HG02938 (cell line): ENCODE data around the gene METTL24.
"Not testable (repeated sequence)": the region's sequence is repeated elsewhere in the genome, so short reads cannot be mapped to it uniquely, and the experiment has no call there.

Source experiments
- ATAC-seq: cut with Tn5 transposase; IDR thresholded peaks from one replicate; pipeline ENCODE4 v1.9.1; 2021; ENCODE audit warnings: mild to moderate bottlenecking, moderate library complexity; ENCODE audit not compliant: unreplicated experiment

METTL24 gene

DNA sequence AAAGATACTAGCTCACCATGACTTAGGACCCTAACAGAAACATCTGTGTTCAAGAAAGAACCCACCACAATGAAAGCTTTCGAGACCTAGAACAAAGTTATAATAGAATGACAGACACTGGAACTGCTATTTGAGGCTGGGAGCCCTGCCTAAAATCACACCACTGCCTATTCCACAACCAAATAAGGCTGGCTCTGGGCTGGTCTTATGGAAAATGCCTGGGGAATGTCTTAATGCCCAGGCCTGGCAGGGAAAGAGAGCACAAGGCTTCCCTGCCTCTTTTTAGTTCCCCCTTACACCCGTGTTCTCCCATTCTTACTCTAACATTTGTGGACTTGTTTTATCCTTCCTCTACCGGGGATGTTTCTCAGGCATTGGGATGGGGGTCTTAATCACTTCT is 5.6 kb upstream of the METTL24 start:
- ATAC-seq, result no peak

GRCh38 chr6:110360676-110361075 is 2.5 kb upstream of the METTL24 start:
- no peak for ATAC-seq

DNA sequence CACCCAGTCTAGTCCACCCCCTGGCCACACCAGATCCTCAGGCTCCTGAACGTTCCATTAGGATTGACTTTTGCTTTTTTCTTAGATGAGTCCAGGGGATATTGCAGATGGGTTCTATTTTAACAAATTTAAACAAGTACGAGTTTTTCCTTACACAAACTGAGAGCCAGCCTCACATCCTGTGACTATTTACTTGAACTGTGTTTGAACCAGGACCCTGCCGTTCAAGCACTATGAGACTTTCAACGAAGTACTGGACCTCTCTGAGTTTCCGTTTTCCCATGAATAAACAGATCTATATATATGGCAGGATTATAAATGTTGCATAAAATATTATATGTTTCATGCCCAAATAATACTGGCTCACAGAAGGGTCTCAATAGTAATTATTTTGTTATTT is 1.4 kb upstream of the METTL24 start:
- no peak for ATAC-seq

DNA sequence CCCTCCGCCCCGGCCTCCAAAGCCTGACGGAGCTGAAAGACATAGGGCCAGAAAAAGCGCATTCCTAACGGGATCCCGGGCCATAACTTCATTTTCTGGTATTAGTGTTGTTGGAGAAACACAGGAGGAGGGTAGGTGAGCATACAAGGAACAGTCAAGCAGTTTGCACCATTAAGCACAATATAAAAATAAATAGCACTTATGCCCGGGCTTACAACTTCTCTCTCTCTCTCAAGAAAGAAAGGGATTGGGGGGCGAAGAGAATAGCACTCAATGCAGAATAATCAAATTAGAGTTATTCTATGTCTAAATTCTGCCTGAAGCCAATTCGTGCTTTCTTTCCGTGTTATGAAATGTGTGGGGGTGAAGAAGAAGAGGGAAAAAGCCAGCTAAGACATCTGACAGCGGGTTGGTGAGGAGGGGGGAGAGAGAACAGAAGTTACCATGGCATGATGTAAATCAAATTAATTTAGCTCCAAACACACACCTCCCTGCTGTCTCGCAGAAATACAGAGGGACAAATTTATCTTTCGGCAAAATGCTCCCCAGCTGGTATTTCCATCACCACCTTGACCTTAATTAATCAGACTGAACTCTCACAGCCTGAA is 508 bp upstream of the METTL24 start:
- ATAC-seq, result no peak

DNA sequence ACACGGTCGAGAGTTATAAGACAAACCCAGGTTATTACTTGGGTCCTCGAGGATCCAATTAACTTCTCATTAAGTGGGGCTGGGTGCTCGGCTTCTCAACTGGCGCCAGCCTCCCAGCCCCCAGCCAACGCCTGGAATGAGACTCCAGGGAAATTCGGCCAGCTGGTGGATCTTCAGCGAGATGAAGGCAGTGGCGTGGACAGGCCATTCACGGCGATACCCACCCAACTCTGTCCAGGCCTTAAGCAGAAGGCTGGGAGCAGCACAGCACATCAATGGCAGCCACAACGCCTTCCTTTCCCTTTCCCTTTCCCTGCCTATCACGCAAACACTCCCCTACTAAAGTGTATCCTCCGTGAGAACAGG is 868 bp downstream of the METTL24 start:
- no peak for ATAC-seq

- no peak for ATAC-seq
Observed at GRCh38 chr6:110356778-110357177, 1.4 kb downstream of the METTL24 start.

- no peak for ATAC-seq
Observed at GRCh38 chr6:110355727-110356126, 2.4 kb downstream of the METTL24 start.

DNA sequence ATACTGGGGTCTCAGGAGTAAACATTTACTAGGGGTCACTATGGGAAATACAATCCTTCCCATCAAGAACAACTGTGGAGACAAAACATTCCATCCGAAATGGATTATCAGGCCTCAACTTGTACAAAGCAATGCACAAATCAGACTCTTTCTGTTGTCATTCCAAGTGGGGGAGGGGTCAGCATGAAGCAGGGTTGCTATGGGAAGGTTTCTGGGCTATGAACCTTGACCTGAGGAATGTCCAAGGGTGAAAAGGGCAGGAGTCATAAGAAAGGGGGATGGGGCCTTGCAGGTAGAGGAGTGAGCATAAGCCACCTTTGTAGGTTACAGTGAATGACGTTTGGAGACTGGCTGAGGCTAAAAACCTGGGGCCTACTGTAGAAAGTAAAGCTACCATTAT is 3.1 kb downstream of the METTL24 start:
- ATAC-seq, result no peak

GRCh38 chr6:110354153-110354552 is 4.0 kb downstream of the METTL24 start:
- ATAC-seq, result no peak

DNA sequence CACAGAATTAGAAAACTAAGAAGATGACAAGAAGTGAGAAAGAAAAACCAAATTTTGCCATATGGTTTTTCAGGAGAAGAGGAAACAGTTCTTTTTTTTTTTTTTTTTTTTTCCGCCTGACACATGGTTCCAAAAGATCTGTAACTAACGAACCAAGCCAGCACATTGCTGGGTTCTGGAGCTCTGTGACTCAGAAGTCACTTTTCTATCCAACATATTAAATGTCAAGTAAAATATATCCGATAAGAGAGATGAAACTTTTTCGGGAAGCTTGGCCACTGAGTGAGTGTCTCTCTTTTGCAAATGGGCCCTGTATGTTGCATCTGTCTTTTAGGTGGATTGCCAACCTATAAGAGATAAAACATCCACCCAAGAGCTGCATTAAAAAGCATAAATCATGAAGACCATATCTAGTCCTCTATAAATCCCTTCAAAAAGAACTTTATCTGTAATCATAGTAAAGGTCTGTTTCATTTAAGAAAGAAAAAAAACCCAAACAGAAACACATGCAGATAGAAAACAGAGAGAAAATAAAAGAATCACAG is 4.6 kb downstream of the METTL24 start:
- no peak for ATAC-seq

DNA sequence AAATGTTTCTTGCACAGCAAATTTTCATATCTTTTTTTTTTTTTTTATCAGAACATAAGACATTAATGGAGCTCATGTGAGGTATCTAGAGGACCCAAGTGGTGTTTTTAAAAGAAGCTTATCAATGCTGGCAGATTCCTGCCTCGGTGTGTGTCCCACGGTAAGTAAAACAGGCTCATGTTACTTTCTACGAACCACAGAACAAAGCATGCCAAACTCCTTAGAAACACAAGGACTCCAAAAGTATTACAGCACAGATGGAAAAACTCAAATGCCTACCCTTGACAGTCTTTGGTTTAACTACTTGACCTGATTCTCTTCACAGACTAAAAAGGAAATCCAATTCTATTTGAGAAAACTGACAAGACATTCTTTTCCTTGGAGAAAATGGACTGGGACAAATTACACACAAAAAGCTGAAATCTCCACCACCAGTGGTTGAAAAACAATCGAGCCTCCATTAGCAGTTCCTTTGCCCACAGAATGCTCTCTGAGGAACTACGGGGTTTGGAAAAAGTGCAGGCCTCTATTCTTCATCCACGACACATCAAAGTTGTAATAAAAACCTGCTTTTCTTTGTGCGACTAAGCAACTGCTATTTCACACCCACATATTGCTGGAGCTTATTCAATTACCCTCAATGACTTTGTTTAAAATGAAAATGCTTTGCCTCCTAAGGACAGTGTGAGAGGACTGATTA is 5.4 kb downstream of the METTL24 start:
- no peak for ATAC-seq

GRCh38 chr6:110351986-110352385 is 6.2 kb downstream of the METTL24 start:
- no peak for ATAC-seq

- no peak for ATAC-seq
Observed at GRCh38 chr6:110351546-110351945, 6.6 kb downstream of the METTL24 start.

DNA sequence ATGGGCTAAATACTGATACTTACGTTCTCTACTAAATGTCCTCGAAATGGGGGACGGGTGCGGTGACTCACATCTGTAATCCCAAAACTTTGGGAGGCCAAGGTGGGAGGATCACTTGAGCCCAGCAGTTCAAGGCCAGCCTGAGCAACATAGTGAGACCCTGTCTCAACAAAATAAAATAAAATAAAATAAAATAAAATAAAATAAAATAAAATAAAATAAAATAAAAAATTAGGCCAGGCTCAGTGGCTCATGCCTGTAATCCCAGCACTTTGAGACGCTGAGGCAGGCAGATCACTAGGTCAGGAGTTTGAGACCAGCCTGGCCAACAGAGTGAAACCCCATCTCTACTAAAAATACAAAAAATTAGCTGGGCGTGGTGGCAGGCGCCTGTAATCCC is 7.6 kb downstream of the METTL24 start:
- not testable (repeated sequence) for ATAC-seq

DNA sequence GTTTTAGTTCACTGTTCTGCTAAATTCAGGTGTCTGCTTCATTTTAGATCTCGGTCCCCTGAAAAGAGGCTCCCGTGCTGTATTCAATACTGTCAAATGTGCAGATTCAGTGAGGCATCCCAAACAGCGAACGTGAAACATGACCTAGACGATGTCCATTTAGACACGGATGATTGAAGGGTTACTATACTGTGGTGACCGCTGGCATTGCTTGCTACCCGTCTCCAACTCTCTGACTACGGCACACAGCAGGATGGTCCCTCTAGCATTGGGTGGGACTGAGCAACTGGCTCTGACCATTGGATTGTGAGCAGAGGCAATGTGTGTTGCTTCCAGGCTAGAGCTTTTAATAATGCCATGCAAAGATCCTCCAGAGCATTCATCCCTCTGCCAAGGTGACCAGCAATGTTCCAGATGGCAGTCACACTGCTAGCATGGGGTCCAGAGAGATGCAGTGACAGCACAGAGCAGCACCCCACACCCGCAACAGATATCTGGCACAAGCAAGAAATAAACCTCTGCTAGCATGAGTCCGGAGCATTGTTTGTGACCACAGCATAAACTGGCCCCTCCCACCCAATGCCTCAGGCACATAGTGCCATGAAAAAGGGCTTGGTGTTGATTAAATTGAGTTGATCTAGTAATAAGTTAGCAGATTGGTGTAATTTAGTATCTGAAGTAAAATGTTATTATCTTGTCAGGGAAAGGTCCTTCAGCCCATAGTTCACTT is 9.0 kb downstream of the METTL24 start:
- no peak for ATAC-seq

GRCh38 chr6:110345025-110345424 is 13.1 kb downstream of the METTL24 start:
- ATAC-seq, result no peak

DNA sequence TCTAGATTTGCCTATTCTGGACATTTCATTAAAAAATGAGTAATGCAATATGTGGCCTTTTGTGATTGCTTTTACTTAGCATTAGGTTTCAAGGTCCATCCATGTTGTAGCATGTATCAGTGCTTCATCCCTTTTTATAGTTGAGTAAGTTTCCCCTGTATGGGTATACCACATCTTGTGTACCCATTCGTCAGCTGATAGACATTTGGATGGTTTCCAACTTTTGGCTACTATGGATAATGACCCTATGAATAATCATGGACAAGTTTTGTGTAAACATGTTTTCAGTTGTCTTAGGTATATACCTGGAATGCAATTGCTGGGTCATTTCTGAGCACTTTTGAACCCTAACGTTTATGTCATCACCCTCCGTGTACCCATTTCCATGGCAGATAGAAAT is 15.4 kb downstream of the METTL24 start:
- ATAC-seq, result no peak

DNA sequence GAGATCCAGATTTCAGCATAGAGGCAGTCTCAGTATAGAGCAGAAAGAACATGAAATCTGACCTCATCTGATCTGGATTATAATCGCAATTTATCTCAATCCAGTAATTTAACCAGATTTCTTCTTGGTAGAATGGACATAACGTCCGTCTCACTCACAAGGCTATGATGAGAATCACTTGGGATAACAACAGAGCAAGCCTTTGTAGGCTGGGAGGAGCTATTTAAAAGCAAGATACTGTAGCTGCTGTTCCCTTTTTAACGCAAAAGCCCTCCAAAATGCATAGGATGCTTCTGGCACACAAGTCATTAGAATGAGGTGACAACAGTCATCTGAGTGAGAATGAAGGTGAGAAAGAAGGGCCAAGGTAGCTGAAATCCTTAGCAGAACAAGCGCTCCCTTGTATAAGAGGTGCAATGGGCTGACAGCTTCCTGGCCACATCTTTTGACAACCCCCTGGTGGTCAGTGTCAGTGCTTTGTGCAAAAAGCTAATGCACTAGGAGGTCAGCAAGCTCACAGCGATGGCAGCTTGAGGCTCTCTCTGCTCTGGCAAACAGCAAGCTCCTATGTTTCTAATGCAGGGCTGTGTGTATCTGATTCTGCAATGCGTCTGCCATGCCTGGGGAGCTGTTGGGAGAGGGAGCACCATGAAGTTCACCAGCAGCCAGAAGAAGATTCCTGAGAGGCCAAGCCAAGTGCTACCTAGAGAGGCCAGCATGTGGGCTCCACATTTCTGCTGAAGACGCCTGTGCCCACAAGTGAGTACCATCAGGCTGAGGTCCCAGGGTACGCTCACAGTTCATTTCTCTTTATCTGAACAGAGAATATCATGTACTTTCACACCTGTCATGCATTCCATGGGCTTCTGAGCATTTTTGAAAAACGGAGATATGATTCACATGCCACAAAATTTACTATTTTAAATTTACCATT is 16.2 kb downstream of the METTL24 start:
- no peak for ATAC-seq

DNA sequence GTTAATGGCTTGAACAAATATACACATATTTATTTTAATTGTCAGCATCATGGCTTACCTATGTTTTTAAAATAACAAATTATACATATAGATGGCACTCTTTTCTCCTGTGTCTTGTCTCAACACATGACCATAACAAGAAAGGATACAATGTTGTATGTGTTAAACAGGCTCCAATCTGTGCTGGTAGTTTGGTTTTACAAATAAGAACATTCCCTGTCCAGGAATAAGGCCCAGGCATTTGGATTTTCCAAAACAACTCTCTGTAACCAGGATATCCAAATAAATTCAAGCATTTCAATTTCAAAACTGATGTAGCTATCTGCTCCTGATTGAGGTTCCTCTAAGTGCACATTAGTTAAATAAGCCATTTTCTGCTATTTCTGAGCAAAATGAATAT is 17.1 kb downstream of the METTL24 start:
- ATAC-seq, result no peak

GRCh38 chr6:110340392-110340965 is 17.7 kb downstream of the METTL24 start:
- ATAC-seq, result no peak
